ENCODE measurements around the gene DLG2.

Gene DLG2

DNA sequence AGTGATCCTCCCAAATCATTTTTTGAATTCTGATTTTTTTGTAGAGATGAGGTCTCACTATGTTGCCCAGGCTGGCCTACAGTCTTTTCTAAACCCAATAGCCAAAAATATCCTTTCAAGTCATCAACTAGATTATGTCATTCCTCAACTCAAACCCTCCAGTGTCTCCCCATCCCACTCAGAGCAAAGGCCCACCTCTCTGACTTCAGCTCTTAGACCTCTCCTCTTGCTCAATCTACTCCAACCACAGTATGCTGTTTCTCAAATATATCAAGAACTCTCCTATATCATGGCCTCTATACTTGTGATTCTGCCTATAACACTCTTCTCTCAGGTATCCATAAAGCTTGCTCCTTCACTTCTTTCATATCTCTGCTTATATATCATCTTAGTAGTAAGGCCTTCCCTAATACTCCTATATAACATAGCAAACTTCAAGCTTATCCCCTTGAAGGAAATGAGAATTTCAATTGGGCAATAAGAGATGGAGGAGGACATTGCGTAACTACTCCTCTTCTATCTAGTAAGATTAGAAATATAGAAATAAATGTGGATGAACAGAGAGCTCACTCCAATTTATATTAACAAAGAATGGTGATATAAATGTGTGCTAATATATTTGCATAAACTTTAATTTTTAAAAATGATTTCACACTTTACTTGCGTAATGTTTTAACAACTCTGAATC lies 24.5 kb downstream of the DLG2 start:
- Mint-ChIP-seq H3K9me3 (no peaks in the 10 kb centered on the region), H3K4me3 (no peak overlapping the region), H3K27ac (no peak overlapping the region), H3K36me3 (ENCODE audit: low read depth) (no peaks in the 10 kb centered on the region), H3K4me1 (peaks cover 5% of the 10 kb centered on the region), H3K27me3 (ENCODE audit: low read depth) (peaks cover 5% of the 10 kb centered on the region)
- TF ChIP-seq, protein P1, sequence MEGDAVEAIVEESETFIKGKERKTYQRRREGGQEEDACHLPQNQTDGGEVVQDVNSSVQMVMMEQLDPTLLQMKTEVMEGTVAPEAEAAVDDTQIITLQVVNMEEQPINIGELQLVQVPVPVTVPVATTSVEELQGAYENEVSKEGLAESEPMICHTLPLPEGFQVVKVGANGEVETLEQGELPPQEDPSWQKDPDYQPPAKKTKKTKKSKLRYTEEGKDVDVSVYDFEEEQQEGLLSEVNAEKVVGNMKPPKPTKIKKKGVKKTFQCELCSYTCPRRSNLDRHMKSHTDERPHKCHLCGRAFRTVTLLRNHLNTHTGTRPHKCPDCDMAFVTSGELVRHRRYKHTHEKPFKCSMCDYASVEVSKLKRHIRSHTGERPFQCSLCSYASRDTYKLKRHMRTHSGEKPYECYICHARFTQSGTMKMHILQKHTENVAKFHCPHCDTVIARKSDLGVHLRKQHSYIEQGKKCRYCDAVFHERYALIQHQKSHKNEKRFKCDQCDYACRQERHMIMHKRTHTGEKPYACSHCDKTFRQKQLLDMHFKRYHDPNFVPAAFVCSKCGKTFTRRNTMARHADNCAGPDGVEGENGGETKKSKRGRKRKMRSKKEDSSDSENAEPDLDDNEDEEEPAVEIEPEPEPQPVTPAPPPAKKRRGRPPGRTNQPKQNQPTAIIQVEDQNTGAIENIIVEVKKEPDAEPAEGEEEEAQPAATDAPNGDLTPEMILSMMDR (IDR thresholded peaks at IDR 0.05; ENCODE audit: unreplicated experiment in 3 of 3): no peak

DNA sequence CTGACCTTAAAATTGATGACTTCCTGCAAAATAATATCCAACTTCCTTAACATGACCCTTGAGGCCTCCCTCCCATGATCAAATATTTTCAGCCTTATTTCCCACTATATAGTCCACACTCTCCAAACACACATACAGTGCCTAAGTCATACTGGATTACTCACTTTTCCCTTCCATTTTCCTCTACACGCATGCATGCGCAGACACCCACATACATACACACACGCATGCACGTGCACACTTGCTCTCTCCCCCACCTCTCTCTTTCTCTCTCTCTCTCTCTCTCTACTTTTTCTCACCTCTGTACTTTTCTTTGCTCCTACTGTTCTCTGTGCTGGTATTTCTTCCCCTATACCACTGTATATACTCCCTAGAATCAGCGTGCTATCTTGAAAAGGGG lies 28.1 kb downstream of the DLG2 start:
- peak overlapping the region in 1 of 3 experiments; percentile 6 for H3K4me3 Mint-ChIP-seq
- H3K27ac Mint-ChIP-seq: peak overlapping the region in 2 of 3 experiments; percentile 1 to 23
- H3K4me1 Mint-ChIP-seq: peaks cover 5% of the 10 kb centered on the region
- H3K36me3 Mint-ChIP-seq (ENCODE audit: low read depth): no peaks in the 10 kb centered on the region
- H3K9me3 Mint-ChIP-seq: no peaks in the 10 kb centered on the region
- peaks cover 5% of the 10 kb centered on the region for H3K27me3 Mint-ChIP-seq (ENCODE audit: low read depth)
- TF ChIP-seq, protein P1 (IDR thresholded peaks at IDR 0.05; ENCODE audit: unreplicated experiment in 3 of 3): no peak

DNA sequence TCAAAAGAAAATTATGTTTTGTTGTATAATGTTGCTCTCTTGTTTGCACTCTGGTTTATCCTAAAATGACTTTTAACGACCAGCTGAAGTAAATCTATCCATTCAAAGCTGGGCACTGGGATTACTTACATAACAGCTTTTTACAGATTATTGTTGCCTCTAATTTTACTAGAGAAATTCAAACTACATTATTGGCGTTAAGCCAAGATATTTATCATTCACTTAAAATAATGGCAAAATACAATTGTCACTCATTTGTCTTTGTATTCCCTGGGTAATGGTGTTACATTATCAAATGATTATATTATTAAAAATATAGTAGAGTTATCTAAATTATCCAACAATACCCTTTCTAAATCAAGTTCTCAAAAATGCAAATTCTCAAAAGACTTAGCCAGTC lies 30.3 kb downstream of the DLG2 start:
- H3K36me3 Mint-ChIP-seq (ENCODE audit: low read depth): no peaks in the 10 kb centered on the region
- TF ChIP-seq, protein P1 (IDR thresholded peaks at IDR 0.05; ENCODE audit: unreplicated experiment in 3 of 3): no peak

DNA sequence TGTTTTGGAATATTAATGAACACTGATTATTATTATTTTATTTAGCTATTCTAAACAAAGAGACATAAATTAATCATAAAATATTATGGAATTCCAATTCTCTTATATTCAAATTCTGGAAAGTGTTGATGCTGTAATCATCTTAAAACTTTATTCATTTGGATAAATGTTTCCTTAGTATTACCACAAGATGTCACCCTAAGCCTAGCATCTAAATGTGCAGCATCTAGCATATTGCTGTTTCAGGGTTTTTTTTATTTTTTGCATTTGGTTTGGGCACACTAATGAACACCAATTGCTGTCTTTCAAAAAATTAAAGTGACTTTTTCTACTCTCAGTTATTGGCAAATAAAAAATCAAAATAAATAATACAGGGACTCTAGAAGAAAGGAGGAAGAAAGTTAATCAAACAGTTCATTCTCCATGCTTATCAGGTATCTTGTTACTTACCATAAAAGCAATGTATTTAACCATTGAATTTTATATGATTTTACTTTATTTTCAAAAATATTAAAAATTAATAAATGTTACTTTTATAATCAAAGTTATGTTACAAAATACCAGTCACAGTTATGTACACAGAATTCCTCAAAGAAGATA lies 31.8 kb downstream of the DLG2 start:
- Mint-ChIP-seq H3K27me3 (ENCODE audit: low read depth) (no peaks in the 10 kb centered on the region), H3K27ac (no peak overlapping the region), H3K36me3 (ENCODE audit: low read depth) (no peaks in the 10 kb centered on the region), H3K4me3 (no peak overlapping the region), H3K9me3 (no peaks in the 10 kb centered on the region), H3K4me1 (peaks cover 5% of the 10 kb centered on the region)
- TF ChIP-seq, protein P1 (IDR thresholded peaks at IDR 0.05; ENCODE audit: unreplicated experiment in 3 of 3): peak; percentile 66 to 78 (median 67)

More for the DNA sequence above, 30.3 kb downstream of the DLG2 start:
- Mint-ChIP-seq H3K4me1 (peaks cover 5% of the 10 kb centered on the region), H3K27me3 (ENCODE audit: low read depth) (no peaks in the 10 kb centered on the region), H3K27ac (no peak overlapping the region), H3K9me3 (no peaks in the 10 kb centered on the region), H3K4me3 (no peak overlapping the region)

DNA sequence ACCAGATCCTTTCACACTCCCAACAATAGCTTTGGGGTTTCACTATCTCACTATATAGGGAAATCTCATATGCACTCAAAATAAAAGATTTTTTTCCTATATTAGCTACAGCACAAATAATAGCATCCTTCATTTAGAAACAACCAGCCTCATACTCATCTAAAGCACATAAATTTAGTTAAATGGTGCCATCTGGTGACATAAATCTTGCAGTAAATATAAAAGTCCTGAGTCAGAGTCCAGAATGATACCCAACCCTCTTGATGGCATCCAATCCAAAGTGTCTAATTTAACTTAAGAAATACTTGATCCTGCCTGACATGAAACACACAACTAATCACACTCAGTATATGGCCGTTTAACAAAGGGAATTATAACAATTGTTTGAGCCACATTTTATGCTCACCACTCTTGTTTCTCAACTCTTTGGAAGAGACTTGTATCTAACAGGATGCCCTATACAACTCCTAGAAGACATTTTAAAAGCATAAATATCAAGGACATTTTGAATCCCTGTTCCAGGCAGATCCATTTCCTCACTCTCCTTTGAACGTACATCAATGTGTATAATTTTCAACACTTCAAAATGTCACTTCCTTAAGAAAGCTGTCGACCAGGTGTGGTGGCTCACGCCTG lies 36.2 kb downstream of the DLG2 start:
- Mint-ChIP-seq H3K27ac (no peak overlapping the region), H3K4me1 (no peaks in the 10 kb centered on the region), H3K27me3 (ENCODE audit: low read depth) (peaks cover 3% of the 10 kb centered on the region), H3K4me3 (no peak overlapping the region), H3K9me3 (peaks cover 20% of the 10 kb centered on the region), H3K36me3 (ENCODE audit: low read depth) (peaks cover 8% of the 10 kb centered on the region)
- TF ChIP-seq, protein P1 (IDR thresholded peaks at IDR 0.05; ENCODE audit: unreplicated experiment in 3 of 3): peak; percentile 31 to 53 (median 41)

Data from nephron (organoid).